Measurements from ENCODE around the gene ZNF646.

ZNF646 gene

DNA sequence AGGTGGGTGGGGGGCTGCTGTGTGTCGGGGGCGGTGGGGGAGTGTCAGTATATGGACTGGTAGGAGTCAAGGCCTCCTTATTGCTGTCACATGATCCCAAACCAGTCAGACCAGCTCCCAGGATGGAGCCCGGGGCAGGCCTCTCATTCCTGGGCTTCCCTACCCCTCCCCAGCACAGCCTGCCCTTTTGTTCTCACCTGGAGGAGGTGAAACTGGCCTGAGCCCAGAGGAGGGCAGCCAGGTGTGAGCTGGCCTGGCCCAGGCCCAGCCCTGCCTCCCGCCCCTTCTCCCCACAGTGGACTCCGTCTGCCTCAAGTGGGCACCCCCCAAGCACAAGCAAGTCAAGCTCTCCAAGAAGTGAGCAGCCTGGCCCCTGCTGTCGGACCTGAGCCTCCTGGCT lies 56.7 kb downstream of the ZNF646 start:
- DNase-seq (ENCODE audit: low read depth), result no peak

DNA sequence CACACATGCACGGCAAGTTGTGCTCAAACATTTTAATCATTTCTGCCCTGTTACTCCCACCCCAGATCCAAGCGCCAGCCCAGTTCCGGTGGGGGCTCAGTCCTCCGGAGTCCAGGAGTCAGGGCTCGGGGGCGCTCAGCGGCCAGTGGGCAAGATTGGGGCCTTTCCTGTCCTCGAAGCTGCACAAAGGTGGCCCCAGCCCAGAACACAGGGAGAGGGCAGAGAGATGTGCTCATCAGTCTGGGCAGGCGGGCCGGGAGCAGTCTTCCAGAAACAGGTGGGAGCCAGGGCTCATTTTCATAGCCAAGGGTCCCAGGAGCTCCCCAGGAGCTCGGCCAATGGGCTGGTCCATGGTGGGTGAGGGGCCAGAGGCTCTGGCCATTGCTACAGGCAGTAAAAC lies 57.2 kb downstream of the ZNF646 start:
- DNase-seq (ENCODE audit: low read depth), result no peak

DNA sequence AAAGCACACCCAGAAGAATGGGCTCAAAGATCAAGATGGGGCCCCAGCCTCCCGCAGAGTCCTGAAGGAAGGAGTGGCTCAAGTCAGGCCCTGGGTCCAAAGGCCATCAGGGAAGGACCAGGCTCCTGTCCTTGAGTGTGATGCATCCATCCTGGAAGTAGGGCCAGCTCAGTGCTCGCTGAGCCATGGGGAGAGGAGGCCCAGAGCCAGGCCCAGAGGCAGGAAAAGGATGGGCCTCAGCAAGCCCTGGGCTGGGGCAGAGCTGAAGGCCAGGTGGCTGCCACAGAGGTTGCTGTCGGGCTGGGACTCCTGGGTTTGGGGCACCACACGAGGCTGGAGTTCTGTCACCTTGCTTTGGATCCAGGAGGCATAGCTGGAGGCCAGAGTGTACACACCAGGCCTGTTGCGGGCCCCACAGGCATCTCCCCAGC lies 57.6 kb downstream of the ZNF646 start:
- DNase-seq (ENCODE audit: low read depth), result no peak

DNA sequence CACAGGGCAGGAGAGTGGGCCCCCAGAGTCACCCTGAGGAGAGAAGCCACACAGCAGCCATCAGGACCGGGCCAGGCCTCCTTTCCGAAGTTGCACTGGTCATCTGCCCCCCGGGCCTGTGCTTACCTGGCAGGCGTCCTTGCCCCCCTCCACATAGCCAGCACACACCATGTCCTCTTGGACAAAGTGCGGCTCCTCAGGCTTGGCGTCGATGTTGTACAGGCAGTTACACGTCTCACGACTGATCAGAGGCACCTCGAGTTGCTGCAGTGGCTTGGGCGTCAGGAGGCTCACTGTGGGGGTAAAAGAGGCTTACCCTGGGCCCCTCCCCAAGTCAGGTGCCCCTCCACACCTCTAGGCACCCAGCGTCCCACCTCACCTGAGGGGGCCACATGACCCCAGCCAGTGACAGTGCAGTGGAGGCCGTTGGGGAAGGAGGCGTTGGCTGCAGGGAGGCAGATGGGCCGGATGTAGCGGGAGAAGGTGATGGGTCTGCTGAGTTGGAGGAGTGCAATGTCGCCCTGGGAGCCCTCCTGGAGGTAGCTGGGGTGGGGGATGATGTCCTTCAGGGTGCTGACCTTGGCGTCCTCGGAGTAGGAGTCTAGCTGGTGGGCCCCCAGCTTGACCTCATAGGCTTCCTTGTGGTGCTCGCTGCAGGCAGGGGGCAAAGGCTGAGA lies 58.2 kb downstream of the ZNF646 start:
- DNase-seq (ENCODE audit: low read depth), result no peak

DNA sequence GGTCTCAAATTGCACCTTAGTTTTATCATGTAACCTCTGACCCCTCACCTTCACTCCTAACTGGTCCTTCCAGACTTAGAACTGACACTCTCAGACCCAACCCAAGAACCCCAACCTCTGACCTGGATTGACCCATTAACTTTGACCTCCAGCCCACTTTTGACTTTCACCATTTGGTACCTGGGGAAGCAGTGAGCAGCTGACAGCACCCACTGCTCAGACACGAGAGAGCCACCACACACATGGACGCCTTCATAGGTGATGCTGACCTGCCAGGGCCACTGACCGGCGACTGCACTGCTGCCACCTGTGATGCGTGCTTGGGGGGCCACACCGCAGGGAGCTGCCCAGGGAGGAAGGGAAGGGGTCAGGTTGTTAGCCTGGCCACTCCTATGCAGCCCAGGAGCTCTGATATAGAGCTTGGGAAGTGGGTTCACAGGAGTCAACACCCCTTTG lies 58.9 kb downstream of the ZNF646 start:
- DNase-seq (ENCODE audit: low read depth), result no peak
